AG09319 (cell line): Measurements from ENCODE around the gene TBX1.

ENCODE experiments used
- DNase-seq: peaks from one replicate; pipeline ENCODE4 v3.0.0-alpha.2; 2010; ENCODE audit warnings: low read depth; ENCODE audit errors: extremely low read depth
- CTCF ChIP-seq: IDR thresholded peaks from 2 replicates; pipeline ENCODE4 v1.5.1; 2011; ENCODE audit warnings: low read depth, mild to moderate bottlenecking, inconsistent platforms, low read length, moderate library complexity

Gene TBX1

GRCh38 chr22:19793661-19794310, 33.2 kb downstream of the TBX1 start:
- DNase-seq = no peak
- no peak for TF ChIP-seq CTCF

- TF ChIP-seq CTCF = no peak
- no peak for DNase-seq
These were observed 35.0 kb downstream of the TBX1 start for GRCh38 chr22:19795617-19796008.

GRCh38 chr22:19796160-19796559, 35.6 kb downstream of the TBX1 start:
- DNase-seq = no peak
- TF ChIP-seq CTCF = no peak

- DNase-seq = no peak
These were observed 36.8 kb downstream of the TBX1 start for GRCh38 chr22:19797086-19798002.

GRCh38 chr22:19798003-19798665, 37.6 kb downstream of the TBX1 start:
- no peak for TF ChIP-seq CTCF
- DNase-seq = no peak

More at GRCh38 chr22:19797086-19798002, 36.8 kb downstream of the TBX1 start:
- TF ChIP-seq CTCF = no peak

- no peak for TF ChIP-seq CTCF
- DNase-seq = no peak
These were observed 38.3 kb downstream of the TBX1 start for GRCh38 chr22:19798891-19799293.
